ENCODE data around the gene RHOBTB1.

RHOBTB1 gene

GRCh38 chr10:60877061-60877776, 66.8 kb downstream of the RHOBTB1 start:
- ChIA-PET POLR2A (no interaction called here), CTCF (no interaction called here)
- Histone ChIP-seq H3K27ac (ENCODE audit: extremely low read depth, low read depth, low read length) (no peak overlapping the region), H3K4me3 (ENCODE audit: low read depth, low read length) (no peak overlapping the region), H3K36me3 (ENCODE audit: control insufficient read depth in 2 of 2, insufficient read depth in 1 of 2, low read length in 2 of 2) (no peaks in the 10 kb centered on the region), H3K4me1 (ENCODE audit: control insufficient read depth, insufficient read depth, low read length) (no peaks in the 10 kb centered on the region), H3K9me3 (ENCODE audit: control insufficient read depth, insufficient read depth, low read depth, low read length) (no peaks in the 10 kb centered on the region)
- no peak for TF ChIP-seq ZXDB (tag by site-specific recombination; IDR thresholded peaks at IDR 0.05)

GRCh38 chr10:60873758-60874157, 70.2 kb downstream of the RHOBTB1 start:
- TF ChIP-seq HOXC10 (CRISPR knock-in tag; IDR thresholded peaks at IDR 0.05) (no peak), ZNF18 (tag by site-specific recombination; IDR thresholded peaks at IDR 0.05) (no peak), ZNF335 (tag by site-specific recombination; conservative IDR thresholded peaks at IDR 0.05) (no peak), ZNF48 (tag by site-specific recombination; IDR thresholded peaks at IDR 0.05) (no peak), PRDM2 (tag by site-specific recombination; IDR thresholded peaks at IDR 0.05; ENCODE audit: borderline replicate concordance) (no peak), ZNF133 (tag by site-specific recombination; IDR thresholded peaks at IDR 0.05) (no peak), ZNF175 (tag by site-specific recombination; IDR thresholded peaks at IDR 0.05) (no peak), ZNF280C (tag by site-specific recombination; IDR thresholded peaks at IDR 0.05) (no peak), ZNF837 (tag by site-specific recombination; IDR thresholded peaks at IDR 0.05) (no peak), ZNF169 (tag by site-specific recombination; IDR thresholded peaks at IDR 0.05) (no peak), OVOL3 (tag by site-specific recombination; IDR thresholded peaks at IDR 0.05) (no peak), ZNF214 (tag by site-specific recombination; IDR thresholded peaks at IDR 0.05; ENCODE audit: borderline replicate concordance) (no peak), ZNF223 (tag by site-specific recombination; IDR thresholded peaks at IDR 0.05) (no peak), ZNF529 (tag by site-specific recombination; IDR thresholded peaks at IDR 0.05; ENCODE audit: insufficient replicate concordance) (no peak), ZBTB10 (tag by site-specific recombination; IDR thresholded peaks at IDR 0.05) (no peak), ZFP41 (tag by site-specific recombination; IDR thresholded peaks at IDR 0.05; ENCODE audit: borderline replicate concordance) (no peak)
- Histone ChIP-seq H3K4me3 (ENCODE audit: low read depth, low read length) (no peak overlapping the region), H3K36me3 (ENCODE audit: control insufficient read depth in 2 of 2, insufficient read depth in 1 of 2, low read length in 2 of 2) (no peaks in the 10 kb centered on the region), H3K27ac (ENCODE audit: extremely low read depth, low read depth, low read length) (no peak overlapping the region), H3K9me3 (ENCODE audit: control insufficient read depth, insufficient read depth, low read depth, low read length) (no peaks in the 10 kb centered on the region), H3K4me1 (ENCODE audit: control insufficient read depth, insufficient read depth, low read length) (no peaks in the 10 kb centered on the region)
- POLR2A ChIA-PET = no interaction called here
- CTCF ChIA-PET = no interaction called here

Measured in HEK293 (cell line).